ENCODE results near the gene SFI1.
"Not testable (repeated sequence)": the region's sequence is repeated elsewhere in the genome, so short reads cannot be mapped to it uniquely, and the experiment has no call there.

DNA sequence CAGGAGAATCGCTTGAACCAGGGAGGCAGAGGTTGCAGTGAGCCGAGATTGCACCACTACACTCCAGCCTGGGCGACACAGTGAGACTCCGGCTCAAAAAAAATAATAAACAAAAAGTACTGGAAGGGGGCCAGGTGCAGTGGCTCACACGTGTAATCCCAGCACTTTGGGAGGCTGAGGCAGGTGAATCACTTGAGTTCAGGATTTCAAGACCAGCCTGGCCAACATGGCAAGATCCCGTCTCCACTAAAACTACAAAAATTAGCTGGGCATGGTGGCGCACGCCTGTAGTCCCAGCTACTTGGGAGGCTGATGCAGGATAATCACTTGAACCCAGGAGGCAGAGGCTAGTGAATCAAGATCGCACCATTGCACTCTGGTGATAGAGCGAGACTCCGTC lies 10.0 kb upstream of the SFI1 start:
- TF ChIP-seq, protein P1, sequence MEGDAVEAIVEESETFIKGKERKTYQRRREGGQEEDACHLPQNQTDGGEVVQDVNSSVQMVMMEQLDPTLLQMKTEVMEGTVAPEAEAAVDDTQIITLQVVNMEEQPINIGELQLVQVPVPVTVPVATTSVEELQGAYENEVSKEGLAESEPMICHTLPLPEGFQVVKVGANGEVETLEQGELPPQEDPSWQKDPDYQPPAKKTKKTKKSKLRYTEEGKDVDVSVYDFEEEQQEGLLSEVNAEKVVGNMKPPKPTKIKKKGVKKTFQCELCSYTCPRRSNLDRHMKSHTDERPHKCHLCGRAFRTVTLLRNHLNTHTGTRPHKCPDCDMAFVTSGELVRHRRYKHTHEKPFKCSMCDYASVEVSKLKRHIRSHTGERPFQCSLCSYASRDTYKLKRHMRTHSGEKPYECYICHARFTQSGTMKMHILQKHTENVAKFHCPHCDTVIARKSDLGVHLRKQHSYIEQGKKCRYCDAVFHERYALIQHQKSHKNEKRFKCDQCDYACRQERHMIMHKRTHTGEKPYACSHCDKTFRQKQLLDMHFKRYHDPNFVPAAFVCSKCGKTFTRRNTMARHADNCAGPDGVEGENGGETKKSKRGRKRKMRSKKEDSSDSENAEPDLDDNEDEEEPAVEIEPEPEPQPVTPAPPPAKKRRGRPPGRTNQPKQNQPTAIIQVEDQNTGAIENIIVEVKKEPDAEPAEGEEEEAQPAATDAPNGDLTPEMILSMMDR (IDR thresholded peaks at IDR 0.05), result not testable (repeated sequence)
- TF ChIP-seq POLR2A (IDR thresholded peaks at IDR 0.05), result not testable (repeated sequence)

Measured in heart left ventricle (tissue), 13 donors.